Anterior cingulate cortex (tissue), 58 donors: ENCODE results near the gene PTPRN2.
A peak's percentile ranks its signal among the peaks of the same experiment; 100 is the strongest.
"Not testable (repeated sequence)": the region's sequence is repeated elsewhere in the genome, so short reads cannot be mapped to it uniquely, and the experiment has no call there.

Experiments
- DNase-seq, 58 donors: peaks; one replicate each; lab custom pipeline; 2025; lab: John Stamatoyannopoulos, UW

PTPRN2 gene

DNA sequence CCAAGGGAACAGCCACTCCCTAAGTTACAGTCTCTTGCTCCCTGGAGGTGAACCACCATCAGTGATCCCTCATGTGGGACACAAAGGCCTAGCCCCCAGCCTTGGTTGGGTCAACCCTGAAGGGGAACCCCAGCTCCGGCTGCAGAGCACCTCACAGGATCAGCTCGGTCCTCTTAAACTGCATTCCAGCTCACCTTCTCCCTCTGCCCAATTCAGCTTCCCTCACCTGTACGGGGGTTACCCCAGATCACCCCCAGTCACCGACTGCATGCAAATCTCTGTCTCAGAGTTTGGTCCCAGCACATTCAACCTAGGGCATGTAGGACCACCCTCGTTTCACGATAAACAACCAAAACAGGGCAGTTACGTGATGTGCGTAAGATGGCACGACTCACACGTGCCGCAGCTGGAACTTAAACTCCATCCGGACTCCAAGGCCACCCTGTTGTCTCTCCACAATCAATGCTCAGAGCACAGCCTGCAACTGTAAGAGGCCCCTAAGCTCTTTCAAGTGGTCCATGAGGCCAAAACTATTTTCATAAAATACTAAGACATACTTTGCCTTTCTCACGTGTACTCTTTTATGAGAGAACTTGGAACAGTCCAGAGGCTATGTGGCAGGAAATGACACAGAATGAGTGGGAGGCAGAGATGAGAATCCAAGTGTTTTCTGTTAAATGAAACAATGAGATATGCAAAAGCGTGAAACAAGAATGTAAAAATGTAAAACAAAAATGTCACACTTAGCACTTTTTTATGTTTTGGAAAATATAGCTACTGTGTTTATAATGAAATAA is 285.2 kb downstream of the PTPRN2 start:
- no peak for DNase-seq

DNA sequence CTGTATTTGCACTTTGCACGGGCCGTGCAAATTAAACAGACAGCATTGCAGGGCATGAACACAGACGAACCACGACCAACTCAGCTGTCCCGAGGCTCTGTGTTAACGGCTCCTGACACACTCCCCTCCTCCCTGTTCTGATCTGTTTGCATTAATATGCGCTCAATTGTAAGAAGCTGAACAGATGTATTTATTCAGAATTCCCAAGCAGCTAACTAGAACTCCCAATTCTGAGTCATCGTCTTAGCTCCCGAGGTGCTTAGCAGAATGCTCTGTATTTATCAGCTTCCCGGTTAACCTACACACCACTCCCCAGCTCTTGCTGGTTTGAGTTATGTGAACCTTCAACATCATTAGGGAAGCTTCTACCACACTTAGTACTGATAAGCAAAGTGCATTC is 286.4 kb downstream of the PTPRN2 start:
- DNase-seq, result no peak

DNA sequence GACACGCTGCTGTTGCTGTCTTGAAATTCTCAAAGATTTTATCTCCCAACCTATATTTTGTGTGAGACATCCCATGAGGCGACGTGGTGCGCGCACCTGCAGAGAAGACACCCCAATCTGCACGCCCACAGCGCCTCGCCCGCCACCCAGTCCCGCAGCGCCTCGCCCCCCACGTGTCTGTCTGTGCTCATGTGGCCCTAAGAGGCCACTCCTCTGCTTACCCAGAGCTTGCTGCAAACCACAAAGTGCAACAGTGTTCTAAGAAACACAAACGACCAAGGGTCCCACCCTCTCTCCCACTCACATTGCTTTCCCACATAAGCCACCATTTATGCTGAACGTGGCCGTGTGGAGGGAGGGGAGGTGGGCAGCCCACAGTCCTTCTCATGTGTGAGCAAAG is 287.2 kb downstream of the PTPRN2 start:
- DNase-seq, result peak in 1 of 58 donors; percentile 19

DNA sequence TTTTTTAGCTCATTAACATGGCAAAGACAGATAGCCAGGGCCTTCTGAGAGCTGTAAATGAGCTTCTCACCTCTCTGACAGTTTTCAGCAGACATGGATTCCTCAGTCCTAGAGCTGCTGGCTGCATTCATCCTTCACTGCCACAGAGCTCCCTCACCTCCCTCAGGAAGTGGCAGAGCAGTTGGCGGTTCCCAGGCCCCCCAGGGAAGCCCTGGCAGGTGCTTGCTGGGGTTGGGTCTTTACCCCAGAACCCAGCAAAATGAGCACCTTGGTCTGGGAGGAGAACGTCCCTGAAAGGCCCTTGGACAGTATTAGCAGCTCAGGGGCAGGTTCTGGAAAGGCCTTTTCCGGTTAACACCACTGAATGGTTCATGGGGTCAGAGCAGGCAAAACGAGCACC is 288.0 kb downstream of the PTPRN2 start:
- DNase-seq, result no peak

DNA sequence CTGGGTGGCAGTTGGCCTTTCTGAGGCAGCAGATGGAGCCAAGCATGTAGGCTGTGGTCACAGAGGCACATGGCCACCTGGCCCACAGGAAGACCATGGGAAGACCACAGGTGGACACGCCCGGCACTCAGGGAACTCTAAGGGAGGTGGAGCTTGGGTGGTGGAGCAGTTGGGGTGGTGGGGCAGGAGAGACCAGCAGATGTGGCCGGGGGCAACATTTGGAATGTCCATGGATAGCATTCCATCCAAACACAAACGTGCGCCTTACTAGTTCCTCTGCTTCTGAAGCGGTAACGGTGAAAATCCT is 290.9 kb downstream of the PTPRN2 start:
- no peak for DNase-seq

GRCh38 chr7:158295966-158296797 is 291.4 kb downstream of the PTPRN2 start:
- DNase-seq, result no peak

- not testable (repeated sequence) for DNase-seq
These were observed 293.0 kb downstream of the PTPRN2 start for GRCh38 chr7:158294468-158295215.

- DNase-seq, result no peak
These were observed 294.7 kb downstream of the PTPRN2 start for GRCh38 chr7:158292948-158293347.

DNA sequence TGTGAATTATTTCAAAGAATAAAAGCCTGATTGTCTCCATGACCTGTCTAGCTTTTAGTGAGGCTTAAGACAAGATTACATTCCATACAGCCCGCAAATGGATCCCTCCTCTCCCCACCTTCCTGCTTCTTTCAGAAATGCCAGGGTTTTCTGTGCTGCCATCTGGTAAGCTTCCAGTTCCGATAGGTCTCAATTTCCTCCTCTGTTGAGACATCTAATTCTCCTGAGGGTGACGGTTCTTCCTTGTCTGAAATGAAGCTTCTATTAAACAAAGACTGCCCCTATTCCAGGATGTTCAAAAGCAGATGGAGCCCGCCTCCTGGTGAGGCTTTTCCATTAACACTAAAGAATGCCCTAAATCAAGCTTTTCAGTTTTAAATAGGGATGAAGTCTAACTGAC is 295.6 kb downstream of the PTPRN2 start:
- DNase-seq, result no peak

- no peak for DNase-seq
These were observed 297.7 kb downstream of the PTPRN2 start for GRCh38 chr7:158289761-158290523.

- DNase-seq, result no peak
These were observed 298.4 kb downstream of the PTPRN2 start for GRCh38 chr7:158289231-158289630.

GRCh38 chr7:158286210-158286609 is 301.4 kb downstream of the PTPRN2 start:
- DNase-seq, result no peak

- no peak for DNase-seq
These were observed 302.2 kb downstream of the PTPRN2 start for GRCh38 chr7:158285383-158285770.

DNA sequence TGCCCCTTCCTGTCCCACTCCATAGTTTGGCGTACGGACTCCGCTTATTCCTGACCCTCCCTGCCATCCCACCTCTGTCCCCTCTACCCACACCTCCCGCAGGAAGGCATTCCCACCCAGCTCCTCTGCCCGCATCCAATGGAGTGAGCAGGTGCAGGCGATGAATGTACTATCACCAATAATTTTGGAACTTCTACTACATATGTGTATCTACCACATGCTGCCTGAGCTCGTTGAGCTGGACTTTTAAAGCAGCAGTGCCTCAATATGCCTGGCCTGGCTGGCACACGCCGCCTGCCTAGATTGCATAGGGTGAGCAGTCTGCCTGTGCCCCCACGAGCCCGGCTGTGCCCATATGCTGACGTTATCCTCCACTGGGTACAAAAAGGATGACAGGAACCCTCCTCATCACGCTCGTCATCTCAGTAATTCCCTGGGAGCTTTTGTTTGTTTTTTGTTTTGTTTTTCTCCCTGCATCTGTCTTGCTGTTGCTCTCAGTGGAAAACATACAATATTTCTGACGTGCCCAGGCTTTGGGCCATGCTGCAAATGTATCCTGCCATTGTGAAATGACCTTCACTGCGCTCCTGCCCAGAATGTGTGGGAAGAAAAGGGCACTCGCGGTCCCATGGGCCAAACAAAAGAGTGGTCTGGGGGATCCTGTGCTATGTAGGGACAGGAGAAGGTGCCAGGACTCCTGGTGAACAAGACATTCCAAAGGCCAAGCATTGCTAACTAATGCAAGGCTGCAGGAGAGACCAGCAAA is 302.8 kb downstream of the PTPRN2 start:
- no peak for DNase-seq

DNA sequence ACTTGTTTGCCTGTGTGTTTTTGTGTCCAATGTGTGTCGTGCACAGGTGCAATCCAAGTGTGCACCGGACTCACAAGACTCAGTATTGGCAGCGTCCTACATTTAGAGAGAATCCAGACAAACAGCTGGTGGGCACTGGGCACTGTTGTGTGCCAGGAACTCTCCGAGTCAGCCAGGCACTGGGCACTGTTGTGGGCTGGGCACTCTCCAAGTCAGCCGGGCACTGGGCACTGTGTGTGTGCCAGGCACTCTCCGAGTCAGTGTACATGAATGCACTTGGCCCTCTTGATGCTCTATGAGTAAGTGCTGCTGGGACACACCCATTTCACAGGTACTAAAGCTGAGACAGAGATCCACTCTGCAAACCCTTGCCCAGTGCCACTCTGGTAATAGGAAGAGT is 303.5 kb downstream of the PTPRN2 start:
- DNase-seq, result peak in 8 of 58 donors; percentile 8 to 32 (median 18)

DNA sequence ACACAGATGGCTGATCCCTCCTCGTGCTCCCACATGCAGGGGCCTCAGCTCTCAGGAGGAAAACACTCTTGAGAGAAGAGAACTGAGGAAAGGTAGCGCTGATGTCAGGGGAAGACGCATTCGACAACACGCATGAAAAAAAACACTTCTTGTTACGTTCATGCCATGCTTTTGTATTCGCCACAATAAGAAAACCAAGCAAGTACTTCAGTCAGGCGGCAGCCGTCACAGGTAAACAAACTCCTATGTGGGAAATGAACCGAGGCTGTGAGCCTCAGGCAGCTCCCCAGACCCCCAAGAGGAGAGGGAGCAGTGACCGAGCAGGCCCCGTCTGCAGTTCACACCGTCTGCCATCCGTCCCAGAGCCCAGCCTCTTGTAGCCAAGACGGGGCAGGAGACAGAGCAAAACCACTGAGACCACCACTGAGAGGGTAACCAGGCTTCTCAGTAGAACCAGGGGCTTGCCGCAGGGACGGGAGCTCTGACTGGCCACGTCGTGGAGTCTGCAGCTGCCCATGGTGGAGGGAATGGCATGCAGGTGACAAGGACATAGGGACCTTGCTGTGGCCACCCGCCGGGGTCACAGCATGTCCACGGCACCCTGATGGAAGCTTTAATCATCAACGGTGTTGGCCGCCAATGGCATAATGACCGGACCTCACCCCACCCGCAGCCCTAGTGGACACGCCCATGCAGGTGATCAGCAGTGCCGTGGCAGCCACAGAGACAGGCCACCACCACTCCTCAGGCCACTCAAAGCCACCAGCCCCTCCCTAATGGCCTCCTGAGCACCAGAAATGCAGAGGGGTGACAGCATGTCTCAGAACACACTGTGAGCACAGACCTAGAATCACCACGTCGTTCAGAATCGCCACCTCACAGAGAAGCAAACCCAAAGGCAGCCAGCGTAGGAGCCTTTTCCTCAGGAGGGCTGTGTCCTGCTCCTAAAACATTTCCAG is 304.3 kb downstream of the PTPRN2 start:
- no peak for DNase-seq

DNA sequence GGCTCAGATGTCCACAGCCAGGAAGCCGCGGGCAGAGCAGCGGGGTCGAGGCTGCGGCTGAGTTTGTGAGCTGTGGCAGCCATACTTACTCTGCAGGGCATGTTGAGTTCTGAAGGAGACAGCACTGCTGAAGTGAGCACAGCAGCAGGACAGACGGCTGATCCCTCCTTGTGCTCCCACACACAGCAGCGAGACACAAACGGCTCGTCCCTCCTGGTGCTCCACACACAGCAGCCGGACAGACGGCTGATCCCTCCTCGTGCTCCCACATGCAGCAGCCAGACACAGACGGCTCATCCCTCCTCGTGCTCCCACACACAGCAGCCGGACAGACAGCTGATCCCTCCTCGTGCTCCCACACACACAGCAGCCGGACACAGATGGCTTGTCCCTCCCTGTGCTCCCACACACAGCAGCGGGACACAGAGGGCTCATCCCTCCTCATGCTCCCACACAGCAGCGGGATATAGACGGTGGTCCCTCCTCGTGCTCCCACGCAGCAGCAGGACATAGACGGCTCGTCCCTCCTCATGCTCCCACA is 305.1 kb downstream of the PTPRN2 start:
- DNase-seq, result peak in 1 of 58 donors; percentile 27

DNA sequence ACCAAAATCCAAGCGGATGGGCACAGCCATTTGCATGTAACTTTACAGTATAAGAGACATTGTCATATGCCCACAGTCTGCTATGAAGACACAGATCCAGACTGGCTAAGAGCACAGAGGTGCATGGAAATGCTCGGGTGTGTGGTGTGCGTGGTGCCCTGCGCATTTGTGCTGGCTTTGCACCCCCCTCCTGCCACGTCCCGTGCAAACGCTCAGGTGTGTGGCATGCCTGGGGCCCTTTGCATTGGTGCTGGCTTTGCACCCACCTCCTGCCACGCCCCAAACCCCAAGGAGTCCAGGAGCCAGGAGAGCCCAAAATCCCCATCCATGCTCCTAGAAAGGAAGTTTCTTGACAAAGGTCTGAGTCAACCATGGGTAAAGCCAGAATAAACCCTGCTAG is 306.2 kb downstream of the PTPRN2 start:
- DNase-seq, result no peak
